LNCAP (cell line): ENCODE results near the gene PDLIM7.

ENCODE experiments used
- TF ChIP-seq, protein P1 (sequence below): fragments of 450-650 bp; IDR thresholded peaks from 2 replicates; pipeline ENCODE4 v1.5.1; 2017; ENCODE audit warnings: mild to moderate bottlenecking

PDLIM7 gene

DNA sequence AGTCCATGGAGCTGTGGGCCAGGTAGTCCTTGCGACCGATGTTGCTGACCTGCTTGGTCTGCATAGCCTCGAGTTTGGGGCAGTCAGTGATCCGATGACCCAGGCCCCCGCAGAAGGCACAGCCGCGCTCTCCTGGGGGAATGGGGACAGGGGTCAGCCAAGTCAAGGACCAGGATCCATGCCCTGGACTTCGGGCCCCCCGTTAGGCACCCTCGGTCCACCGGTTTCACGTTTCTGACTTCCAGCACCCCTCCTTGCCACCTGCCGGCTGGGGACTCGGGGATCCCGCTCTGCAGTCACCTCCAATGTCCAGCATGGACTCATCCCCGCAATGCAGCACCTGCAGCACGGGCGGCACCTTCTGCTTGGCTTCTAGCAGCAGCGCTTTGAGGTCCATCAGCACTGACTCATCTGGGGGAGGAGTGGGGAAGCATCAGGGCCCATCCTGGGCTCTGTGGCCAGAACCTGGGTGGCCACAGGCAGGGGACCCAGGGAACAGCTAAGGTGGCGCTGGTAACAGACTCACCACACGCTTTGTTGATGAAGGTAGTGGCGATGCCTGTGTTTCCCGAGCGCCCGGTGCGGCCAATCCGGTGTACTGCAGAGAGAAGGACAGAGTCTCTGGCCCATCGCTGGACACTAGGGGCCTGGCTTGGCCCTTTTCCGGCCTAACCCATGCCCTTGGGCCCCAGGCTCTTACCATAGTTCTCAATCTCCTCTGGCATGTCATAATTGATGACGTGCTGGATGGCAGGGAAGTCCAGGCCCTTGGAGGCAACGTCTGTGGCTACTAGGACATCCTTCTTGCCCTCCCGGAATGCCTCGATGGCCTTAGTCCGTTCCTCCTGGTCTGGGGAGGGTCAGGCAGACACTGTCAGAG, 14.6 kb upstream of the PDLIM7 start:
- TF ChIP-seq, protein P1, sequence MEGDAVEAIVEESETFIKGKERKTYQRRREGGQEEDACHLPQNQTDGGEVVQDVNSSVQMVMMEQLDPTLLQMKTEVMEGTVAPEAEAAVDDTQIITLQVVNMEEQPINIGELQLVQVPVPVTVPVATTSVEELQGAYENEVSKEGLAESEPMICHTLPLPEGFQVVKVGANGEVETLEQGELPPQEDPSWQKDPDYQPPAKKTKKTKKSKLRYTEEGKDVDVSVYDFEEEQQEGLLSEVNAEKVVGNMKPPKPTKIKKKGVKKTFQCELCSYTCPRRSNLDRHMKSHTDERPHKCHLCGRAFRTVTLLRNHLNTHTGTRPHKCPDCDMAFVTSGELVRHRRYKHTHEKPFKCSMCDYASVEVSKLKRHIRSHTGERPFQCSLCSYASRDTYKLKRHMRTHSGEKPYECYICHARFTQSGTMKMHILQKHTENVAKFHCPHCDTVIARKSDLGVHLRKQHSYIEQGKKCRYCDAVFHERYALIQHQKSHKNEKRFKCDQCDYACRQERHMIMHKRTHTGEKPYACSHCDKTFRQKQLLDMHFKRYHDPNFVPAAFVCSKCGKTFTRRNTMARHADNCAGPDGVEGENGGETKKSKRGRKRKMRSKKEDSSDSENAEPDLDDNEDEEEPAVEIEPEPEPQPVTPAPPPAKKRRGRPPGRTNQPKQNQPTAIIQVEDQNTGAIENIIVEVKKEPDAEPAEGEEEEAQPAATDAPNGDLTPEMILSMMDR, result no peak

DNA sequence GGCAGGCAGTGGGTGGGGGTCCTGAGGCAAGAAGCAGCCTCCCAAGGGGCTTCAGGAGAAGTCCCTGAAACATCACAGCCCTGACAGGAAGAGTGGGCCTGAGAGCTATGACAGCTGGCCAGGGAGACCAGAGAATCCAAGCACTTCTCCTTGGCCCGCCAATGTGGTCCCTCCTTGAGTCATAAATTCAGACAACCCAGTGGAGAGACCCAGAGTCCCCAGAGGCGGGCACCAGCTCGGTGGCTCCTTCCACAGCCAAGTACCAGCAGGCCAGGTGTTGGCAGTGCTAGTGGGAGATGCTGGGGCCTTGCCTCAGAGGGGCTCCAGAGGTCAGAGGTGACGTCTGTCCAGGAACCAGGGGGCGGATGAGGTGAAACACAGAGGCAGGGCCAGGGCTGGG, 13.8 kb upstream of the PDLIM7 start:
- TF ChIP-seq, protein P1, result no peak

DNA sequence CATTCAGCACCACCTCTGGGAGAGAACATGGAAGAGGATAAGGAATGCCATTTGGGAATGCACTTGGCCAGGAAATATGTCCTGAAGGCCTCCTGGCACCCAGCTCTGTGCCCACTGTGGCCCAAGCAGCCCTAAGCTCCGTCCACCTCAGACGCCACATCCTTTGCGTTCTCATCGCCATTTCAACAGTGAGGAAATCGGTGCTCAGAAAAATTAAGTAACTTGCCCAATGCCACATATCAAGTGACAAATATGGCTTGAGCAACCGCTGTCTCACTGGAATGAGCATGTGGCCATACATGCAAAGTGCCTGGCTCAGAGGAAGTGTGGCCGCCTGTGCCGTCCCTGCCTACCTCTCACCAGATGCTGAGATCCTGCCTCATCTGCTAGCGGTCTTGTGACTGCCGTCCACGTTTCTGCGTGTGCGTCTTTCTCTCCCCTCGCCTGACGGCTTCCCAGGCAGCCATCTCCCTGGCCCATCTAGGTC, 13.2 kb upstream of the PDLIM7 start:
- TF ChIP-seq, protein P1, result no peak

DNA sequence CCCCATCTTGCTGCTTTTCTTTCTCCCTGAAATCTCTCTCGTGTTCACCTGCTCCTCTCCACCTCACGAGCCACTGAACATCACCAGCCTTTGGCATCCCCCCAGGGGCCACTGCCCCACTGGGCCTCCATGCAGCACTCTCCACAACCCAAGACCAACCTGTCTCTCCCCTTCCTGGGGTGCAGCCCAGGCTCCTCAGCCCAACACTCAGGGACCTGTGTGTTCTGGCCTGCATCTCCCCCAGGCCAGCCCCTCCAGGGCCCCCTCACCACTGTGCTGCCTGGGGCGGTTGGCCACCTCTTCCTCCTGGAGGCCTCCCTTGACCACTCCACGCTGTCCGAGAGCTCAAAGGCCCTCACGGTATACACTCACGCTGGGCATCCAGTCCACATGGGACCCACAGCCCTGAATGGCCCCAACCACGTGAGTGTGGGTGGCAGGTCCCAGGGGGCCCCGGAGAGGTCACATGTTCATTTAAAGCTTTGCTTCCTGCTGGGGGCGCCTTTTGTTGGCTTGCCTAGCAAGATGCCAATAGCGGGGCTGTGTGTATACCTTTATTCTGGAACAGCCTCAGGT, 12.7 kb upstream of the PDLIM7 start:
- TF ChIP-seq, protein P1, result no peak

DNA sequence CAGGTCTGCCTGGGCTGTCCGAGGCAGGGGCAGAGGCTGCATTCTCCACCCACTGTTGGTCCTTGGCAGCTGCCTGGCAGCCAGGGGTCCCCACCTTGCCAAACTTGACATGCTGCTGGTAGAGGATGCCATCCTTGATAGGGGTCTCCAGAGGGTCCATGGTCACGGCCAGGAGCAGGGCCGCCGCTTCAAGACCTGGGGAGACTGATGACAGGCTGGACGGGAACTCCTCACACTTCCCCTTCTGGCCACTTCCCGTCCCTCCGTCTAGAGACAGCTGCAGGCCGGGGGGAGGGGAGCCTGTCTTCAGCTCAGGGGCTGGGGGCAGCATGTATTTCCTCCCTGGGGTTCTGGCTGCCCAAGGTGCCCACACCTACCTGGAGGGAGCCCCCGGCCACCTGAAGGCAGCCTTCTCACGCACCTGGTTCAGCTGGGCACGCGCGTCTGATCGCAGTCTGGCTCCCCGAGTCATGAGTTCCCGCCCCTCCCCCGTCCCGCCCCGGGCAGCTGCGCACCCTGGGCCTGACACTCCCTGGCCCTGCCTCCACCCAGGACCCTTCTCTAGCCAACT, 12.1 kb upstream of the PDLIM7 start, which contains the start of gene DOK3:
TSS of gene DOK3 (minus strand) at position 446 of the 571 bp plus-strand sequence. CDS start at position 160, 286 bp downstream.
- TF ChIP-seq, protein P1, result no peak

DNA sequence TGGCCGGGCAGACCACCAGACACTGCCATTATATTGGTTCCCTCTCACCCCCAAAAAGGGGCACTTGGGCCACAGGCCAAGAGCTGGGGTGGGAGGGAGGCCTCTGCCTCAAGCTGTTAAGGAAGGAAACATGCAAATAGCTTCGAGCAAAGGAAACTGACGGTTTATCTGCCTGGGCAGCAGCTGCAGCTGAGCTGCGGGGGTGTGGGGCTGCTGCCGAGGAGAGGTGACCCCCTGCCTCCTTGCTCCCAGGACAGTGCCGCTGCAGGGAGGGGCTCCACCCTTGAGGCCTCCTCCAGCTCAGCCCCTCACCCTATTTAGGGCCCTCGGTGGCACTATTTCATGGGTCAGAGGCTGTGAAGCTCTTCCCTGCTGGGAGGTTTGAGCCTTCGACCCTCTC, 11.4 kb upstream of the PDLIM7 start:
- TF ChIP-seq, protein P1, result no peak

DNA sequence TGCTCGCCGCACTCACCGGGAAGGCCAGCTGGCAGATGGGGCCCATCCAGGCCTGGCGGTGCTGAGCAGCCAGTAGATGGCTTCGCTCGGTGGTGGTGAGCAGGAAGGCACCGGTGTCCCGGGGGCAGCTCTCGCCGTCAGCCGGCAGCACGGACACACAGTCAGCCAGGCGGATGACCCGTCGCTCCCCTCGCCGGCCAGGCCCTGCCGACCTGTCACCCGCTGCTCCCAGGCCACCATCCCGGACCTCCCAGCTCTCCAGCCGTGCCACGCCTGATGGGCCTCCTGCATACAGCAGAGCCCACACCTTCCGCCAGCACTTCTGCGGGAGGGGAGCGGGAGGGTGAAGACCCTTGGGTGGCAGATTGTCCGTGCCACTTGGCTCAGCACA, 10.8 kb upstream of the PDLIM7 start:
- TF ChIP-seq, protein P1, result no peak
